Subcutaneous abdominal adipose tissue (tissue), 5 donors: ENCODE data around the gene SLC35E2B.
"Not testable (repeated sequence)": the region's sequence is repeated elsewhere in the genome, so short reads cannot be mapped to it uniquely, and the experiment has no call there.

Source experiments
- H3K27ac ChIP-seq: one replicate; pipeline ENCODE4 v1.7.0; 2013; ENCODE audit warnings: low read depth, mild to moderate bottlenecking, inconsistent platforms, low read length, moderate library complexity
- H3K27me3 ChIP-seq, 5 donors: one replicate each; pipeline ENCODE4 v1.7.0; 2013; ENCODE audit warnings: low read length in 5 of 5, inconsistent platforms in 1 of 5; ENCODE audit not compliant: control insufficient read depth in 5 of 5, insufficient read depth in 4 of 5
- H3K36me3 ChIP-seq, 5 donors: one replicate each; pipeline ENCODE4 v1.7.0; 2013; ENCODE audit warnings: low read length in 5 of 5; ENCODE audit not compliant: control insufficient read depth in 5 of 5, insufficient read depth in 5 of 5
- H3K4me1 ChIP-seq, 5 donors: one replicate each; pipeline ENCODE4 v1.7.0; 2013; ENCODE audit warnings: low read length in 5 of 5, mild to moderate bottlenecking in 3 of 5, moderate library complexity in 1 of 5; ENCODE audit not compliant: control insufficient read depth in 5 of 5, insufficient read depth in 5 of 5
- H3K4me3 ChIP-seq, 5 donors: one replicate each; pipeline ENCODE4 v1.7.0; 2013; ENCODE audit warnings: low read length in 5 of 5, low read depth in 1 of 5
- H3K9ac ChIP-seq, 5 donors: one replicate each; pipeline ENCODE4 v1.7.0; 2013; ENCODE audit warnings: low read length in 5 of 5, mild to moderate bottlenecking in 4 of 5, moderate library complexity in 3 of 5
- H3K9me3 ChIP-seq, 5 donors: one replicate each; pipeline ENCODE4 v1.7.0; 2013; ENCODE audit warnings: low read length in 5 of 5; ENCODE audit not compliant: control insufficient read depth in 5 of 5
- donor health status: healthy.
- donor health status: healthy.
- donor health status: healthy.
- donor health status: healthy.
- donor health status: healthy.

Gene SLC35E2B

DNA sequence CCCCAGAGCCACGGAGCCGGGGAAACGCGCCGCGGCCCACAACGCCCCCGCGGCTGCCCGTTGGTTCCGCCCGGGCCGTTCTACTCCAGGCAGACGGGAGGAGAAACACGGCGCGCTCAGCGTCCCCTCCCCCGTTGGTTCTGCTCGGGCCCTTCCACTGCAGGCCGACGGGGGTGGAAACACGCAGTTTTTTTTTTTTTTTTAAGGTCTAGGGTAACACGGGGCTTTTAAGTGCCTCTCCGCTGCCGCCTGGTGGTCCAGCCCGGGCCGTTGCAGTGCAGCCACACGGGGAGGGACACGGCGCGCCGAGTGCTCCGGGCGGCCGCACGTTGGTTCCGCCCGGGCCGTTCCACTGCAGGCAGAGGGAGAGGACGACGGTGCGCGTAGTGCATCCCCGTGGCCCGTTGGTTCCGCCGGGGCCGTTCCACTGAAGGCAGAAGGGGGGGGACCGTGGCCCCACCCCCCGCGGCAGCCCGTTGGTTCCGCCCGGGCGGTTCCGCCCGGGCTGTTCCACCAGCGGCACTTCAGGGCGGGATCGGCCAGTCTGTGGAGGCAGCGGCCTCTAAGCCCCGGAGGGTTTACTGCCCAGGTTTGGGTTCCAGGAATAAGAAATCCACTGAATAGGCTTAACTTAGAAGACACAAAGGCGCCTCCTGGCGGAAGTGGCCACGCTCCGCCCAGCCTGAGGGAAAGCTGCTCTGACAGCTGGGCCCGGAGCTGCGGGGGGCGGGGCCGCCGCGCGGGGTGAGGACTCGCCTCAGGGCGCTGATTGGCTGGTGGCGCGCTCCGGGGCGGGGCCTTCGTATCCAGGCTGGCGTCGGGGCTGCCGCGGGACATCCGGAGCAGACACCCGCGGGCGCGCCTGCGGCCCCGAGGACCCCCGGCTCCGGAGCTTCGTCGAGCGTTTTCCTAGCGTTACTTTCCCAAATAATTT is at the start of gene SLC35E2B:
SLC35E2B (minus strand) TSS at position 82 of the 934 bp plus-strand sequence. CDS start 16,096 bp downstream, outside the sequence.
- not testable (repeated sequence) for H3K27me3 ChIP-seq, H3K9me3 ChIP-seq, H3K36me3 ChIP-seq, H3K4me1 ChIP-seq
- H3K9ac ChIP-seq, result peak within 1 kb of the TSS in 2 of 5 donors; percentile 63 to 74
- peak within 1 kb of the TSS; percentile 60 for H3K27ac ChIP-seq
- H3K4me3 ChIP-seq, result peak within 1 kb of the TSS in 4 of 5 donors; percentile 42 to 60 (median 52)

DNA sequence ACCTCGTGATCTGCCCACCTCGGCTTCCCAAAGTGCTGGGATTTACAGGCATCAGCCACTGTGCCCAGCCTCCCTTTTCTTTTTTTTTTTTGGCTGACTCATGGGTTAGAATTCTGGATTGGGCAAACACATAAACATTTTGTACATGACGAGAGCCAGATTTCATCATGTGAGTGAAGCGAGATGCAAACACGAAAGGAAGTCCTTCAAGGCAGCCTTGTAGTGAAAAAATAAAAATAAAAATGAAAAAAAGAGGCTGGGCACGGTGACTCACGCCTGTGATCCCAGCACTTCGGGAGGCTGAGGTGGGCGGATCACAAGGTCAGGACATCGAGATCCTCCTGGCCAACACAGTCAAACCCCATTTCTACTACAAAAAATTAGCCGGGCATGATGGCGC is 48.4 kb upstream of the SLC35E2B start:
- not testable (repeated sequence) for H3K4me3 ChIP-seq, H3K9me3 ChIP-seq, H3K27me3 ChIP-seq, H3K27ac ChIP-seq, H3K9ac ChIP-seq, H3K4me1 ChIP-seq
- peaks cover 0 to 13% (median 4%) of the 10 kb centered on the region in 5 donors for H3K36me3 ChIP-seq

DNA sequence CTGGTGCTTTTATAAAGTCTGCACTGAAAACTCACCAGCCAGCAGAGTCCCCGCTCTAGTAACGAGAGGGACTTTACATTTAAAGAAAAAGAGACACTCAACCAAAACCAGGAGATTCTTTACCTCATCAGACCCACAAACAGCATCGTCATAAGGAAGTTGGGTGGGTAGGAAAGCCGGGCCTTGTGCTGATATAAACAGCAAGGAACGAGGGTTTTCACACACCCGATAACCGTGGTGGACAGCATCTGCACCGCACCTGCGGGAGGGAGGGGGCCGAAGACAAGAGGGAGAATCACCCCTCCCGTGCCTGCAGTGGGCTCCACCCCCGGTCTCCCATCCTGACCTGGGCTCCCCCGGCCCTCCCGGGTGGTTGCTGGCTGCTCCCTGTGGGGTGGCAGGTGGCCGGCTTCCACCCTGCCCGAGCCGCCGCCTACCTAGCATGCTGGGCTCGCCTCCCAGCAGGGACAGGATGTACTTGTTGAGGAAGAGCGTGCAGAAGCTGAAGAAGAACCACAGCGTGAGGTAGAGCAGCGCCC is 46.3 kb upstream of the SLC35E2B start:
- H3K27ac ChIP-seq, H3K4me1 ChIP-seq, H3K9me3 ChIP-seq, H3K4me3 ChIP-seq, H3K27me3 ChIP-seq, H3K9ac ChIP-seq: not testable (repeated sequence)
- peaks cover 0 to 17% (median 7%) of the 10 kb centered on the region in 5 donors for H3K36me3 ChIP-seq

DNA sequence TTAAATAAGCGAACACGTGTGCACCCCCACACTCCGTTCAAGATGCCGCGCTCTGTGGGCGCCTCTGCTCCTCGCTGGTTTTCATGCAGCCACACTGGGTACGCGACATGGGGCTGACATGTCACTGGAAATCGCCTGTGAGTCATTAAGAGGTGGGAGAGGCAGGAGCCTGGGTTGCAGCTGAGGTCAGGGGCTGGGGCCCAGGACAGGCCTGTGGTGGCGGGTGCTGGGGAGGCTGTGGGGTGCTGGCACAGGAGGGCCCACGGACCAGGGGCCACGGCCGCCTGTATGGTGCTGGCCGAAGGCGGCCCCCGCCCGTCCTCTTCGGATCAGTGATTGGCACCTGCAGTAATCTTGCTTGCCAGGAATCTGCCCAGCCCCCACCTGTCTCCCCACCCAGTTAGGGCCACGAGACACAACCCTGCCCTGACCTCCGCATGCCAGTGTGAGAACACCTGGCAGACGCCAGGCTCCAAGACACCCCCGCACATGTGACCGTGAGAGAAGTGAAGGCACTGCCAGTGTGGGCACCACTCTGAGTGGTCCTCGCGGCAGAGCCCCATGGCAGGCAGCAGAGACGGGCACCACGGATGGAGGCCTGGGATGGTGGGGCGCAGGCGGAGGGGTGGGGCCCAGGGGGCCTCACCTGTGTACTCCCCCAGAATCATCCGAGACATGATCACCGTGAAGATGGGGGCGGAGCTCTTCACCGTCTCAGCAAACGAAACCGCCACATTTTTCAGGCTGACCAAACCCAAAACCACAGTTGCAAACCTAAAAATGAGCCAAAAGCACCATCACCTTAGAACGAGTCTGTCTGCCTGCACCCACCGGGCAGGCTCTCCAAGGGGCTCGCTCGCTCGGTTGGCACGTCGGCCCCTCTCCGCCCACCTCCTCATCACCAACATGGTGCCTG is 45.3 kb upstream of the SLC35E2B start:
- peaks cover 0 to 22% (median 8%) of the 10 kb centered on the region in 5 donors for H3K36me3 ChIP-seq
- H3K9me3 ChIP-seq, H3K27ac ChIP-seq, H3K9ac ChIP-seq, H3K4me1 ChIP-seq, H3K4me3 ChIP-seq, H3K27me3 ChIP-seq: not testable (repeated sequence)

DNA sequence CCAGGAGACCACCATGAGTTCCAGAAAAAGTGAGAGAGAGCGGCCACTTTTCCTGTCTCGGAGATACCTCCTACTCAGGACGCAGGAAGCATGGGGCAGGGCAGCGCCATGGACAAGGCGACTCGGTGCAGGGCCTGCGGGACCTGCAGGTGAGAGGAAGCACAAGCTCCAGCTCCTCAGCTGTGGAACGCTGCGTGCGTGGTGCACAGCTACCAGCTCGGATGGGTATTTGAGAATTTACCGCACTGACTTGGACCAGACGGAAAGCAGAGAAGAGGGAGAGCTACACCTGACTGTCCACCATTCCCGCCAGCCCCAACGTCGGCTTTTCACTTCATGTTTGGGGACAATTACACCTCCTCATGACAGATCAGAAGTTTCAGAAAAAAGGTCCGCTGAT is 39.8 kb upstream of the SLC35E2B start:
- H3K9me3 ChIP-seq, result no peaks in the 10 kb centered on the region
- H3K27ac ChIP-seq, result no peak overlapping the region
- no peaks in the 10 kb centered on the region for H3K27me3 ChIP-seq
- peaks cover 0 to 44% (median 16%) of the 10 kb centered on the region in 5 donors for H3K36me3 ChIP-seq
- H3K4me1 ChIP-seq, result peaks cover 0 to 15% (median 5%) of the 10 kb centered on the region in 5 donors
- no peak overlapping the region for H3K4me3 ChIP-seq
- H3K9ac ChIP-seq, result no peak overlapping the region

DNA sequence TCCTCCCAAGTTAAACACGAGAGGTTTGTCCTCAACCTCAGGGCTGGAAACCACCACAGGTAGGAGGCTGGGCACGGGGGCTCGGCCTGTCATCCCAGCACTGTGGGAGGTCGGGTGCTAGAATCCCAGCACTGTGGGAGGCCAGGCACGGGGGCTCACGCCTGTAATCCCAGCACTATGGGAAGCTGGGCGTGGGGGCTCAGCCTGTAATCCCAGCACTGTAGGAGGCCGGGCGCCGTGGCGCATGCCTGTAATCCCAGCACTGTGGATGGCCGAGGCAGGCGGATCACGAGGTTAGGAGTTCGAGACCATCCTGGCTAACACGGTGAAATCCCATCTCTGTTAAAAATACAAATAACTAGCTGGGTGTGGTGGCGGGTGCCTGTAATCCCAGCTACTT is 38.3 kb upstream of the SLC35E2B start:
- H3K4me3 ChIP-seq, result no peak overlapping the region
- H3K36me3 ChIP-seq, result peaks cover 0 to 41% (median 16%) of the 10 kb centered on the region in 5 donors
- H3K27me3 ChIP-seq, result no peaks in the 10 kb centered on the region
- no peaks in the 10 kb centered on the region for H3K9me3 ChIP-seq
- no peak overlapping the region for H3K27ac ChIP-seq
- peaks cover 0 to 15% (median 5%) of the 10 kb centered on the region in 5 donors for H3K4me1 ChIP-seq
- no peak overlapping the region for H3K9ac ChIP-seq

DNA sequence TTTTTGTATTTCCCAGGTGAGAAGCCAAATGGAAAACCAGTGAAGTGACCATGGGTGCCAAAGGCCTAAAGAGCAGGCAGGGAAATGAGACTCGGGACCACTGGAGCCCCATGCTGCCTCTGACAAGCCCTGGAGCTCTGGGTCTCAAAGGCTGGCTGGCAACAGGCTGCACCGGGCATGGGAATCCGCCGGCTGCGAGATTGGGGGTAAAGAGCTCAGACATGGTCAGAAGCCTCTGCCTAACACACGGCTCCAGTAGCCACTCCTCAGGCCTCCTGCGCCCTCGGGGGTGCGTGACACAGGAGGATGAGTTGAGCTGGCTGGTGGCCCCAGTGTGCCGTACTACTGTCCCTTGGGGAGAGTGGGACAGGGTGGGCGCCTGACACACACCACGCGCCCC is 37.6 kb upstream of the SLC35E2B start:
- Histone ChIP-seq H3K4me1 (peaks cover 0 to 15% (median 5%) of the 10 kb centered on the region in 5 donors), H3K36me3 (peaks cover 0 to 41% (median 16%) of the 10 kb centered on the region in 5 donors)
- not testable (repeated sequence) for H3K4me3 ChIP-seq, H3K9me3 ChIP-seq, H3K9ac ChIP-seq, H3K27me3 ChIP-seq, H3K27ac ChIP-seq

DNA sequence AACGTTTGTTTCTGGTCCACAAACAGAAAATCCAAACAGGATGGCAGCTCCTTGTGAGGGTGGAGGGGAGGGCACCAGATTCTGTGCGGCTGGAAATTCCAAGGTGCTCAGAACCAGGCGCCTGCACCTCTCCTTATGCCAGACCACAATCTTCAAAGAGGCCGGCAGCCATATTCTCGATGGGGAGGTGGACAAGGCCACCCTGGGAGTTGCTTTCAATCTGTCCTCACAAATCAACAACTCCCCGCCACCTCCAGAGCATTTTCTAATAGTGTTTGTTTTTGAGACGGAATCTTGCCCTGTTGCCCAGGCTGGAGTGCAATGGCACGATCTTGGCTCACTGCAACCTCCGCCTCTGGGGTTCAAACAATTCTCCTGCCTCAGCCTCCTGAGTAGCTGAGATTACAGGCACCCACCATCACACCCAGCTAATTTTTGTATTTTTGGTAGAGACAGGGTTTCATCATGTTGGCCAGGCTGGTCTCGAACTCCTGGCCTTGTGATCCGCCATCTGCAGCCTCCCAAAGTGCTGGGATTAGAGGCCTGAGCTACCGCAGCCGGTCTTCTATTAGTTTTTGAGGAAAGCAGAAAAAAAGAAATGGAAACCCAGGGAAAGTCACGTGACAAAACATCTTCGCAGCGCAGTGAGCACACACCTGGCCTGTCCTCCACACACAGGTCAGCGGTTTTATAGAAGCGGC is 36.7 kb upstream of the SLC35E2B start:
- peak overlapping the region; percentile 56 for H3K27ac ChIP-seq
- H3K27me3 ChIP-seq, H3K4me3 ChIP-seq, H3K9me3 ChIP-seq: not testable (repeated sequence)
- H3K9ac ChIP-seq, result peak overlapping the region in 2 of 5 donors; percentile 21 to 35
- peaks cover 0 to 15% (median 5%) of the 10 kb centered on the region in 5 donors for H3K4me1 ChIP-seq
- H3K36me3 ChIP-seq, result peaks cover 0 to 37% (median 16%) of the 10 kb centered on the region in 5 donors

DNA sequence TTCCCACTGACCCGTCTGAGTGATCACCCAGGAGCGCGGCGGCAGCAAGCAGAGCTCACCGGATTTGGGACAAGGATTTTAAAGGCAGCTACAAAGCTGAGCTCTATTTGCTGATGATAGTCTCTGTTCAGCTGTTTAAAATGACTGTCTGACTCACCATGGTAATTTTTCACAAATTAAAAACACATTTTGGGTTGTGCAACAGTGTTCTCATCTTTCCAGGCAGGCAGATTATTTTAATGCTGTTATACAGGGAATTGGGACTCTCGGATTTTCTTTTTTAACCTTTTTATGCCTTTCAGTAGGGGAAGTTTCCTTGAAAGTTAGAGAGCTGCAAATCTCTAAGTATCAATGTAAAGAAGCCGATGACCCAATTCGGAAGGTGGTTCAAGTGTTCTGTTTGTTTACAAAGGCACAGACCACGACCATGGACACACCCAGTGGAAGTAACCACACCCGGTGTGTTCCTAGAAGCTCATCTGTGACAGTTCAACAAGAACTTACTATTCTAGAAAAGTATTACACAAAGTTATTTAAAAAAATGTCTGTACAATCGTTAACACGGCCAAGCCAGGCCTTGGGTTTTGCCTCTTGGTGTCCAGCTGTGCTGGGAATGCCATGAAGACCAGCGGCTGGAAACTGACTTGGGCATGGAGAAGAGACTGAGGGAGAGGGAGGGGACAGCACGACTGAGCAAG is 35.9 kb upstream of the SLC35E2B start:
- peak overlapping the region; percentile 56 for H3K27ac ChIP-seq
- not testable (repeated sequence) for H3K27me3 ChIP-seq, H3K9me3 ChIP-seq, H3K4me3 ChIP-seq
- H3K9ac ChIP-seq, result peak overlapping the region in 2 of 5 donors; percentile 21 to 35
- peaks cover 0 to 15% (median 5%) of the 10 kb centered on the region in 5 donors for H3K4me1 ChIP-seq
- peaks cover 0 to 34% (median 16%) of the 10 kb centered on the region in 5 donors for H3K36me3 ChIP-seq
